NCI-H226 (cell line): ENCODE measurements around the gene GPR22.
A peak's percentile ranks its signal among the peaks of the same experiment; 100 is the strongest.

Source experiments
- DNase-seq: peaks from one replicate; pipeline ENCODE4 v3.0.0-alpha.2; 2015

The GPR22 gene, protein sequence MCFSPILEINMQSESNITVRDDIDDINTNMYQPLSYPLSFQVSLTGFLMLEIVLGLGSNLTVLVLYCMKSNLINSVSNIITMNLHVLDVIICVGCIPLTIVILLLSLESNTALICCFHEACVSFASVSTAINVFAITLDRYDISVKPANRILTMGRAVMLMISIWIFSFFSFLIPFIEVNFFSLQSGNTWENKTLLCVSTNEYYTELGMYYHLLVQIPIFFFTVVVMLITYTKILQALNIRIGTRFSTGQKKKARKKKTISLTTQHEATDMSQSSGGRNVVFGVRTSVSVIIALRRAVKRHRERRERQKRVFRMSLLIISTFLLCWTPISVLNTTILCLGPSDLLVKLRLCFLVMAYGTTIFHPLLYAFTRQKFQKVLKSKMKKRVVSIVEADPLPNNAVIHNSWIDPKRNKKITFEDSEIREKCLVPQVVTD

DNA sequence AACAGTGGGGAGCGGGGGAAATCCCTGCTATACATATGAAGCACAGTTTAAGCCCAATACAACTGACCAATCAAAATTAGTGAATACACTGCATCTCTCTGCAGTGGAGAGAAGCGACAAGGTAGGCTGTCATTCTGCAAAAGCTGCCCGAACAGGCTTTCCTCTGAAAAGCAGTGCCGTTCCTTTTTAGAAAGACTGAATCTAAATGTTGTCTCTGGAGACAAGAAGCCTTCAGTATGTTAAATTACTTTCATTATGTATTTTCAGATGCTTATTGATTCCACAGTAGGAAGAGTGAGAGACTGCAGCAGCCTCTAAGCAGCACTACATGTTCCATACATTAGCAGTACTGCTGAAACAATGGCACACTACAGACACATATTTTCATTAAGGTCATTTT lies at the start of gene GPR22:
GPR22 (plus strand) TSS at position 129 of the 400 bp plus-strand sequence. CDS start 4,004 bp downstream, outside the sequence.
- no peak for DNase-seq

DNA sequence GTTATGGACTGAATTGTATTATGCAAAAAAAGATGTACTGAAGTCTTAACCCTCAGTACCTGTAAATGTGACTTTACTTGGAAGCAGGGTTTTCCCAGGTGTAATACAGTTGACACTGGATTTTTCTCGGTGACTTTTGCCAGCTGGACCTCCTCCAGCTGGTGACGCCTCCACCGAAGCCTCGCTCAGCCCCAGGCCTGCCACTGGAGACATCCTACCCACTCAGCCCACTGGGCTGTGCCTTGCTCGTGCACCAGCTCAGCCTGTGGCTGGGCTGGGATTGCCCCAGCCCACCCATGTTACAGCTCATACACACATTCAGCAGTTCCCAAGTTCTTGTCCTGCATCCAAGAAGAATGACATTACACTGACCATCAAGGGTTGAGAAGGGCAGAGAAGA lies 42.4 kb upstream of the GPR22 start:
- DNase-seq = no peak

DNA sequence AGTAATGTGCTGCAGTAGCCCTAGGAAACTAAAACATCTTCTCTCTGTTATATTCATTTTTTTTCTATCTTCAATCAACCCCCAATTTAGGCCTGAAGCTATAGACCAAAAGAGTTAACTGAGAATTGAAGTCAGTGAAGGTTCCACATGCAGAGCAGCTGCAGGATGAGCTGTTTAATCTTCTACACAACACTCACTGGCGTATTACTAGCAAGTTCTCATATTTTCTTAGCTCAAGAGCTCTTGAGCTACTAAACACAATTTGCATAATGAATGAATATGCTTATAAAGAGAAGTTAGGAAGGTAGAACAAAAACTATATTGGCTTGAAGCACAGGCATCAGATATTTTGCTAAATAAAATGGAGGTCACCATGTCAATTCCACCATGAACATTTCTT lies 41.2 kb upstream of the GPR22 start:
- no peak for DNase-seq

DNA sequence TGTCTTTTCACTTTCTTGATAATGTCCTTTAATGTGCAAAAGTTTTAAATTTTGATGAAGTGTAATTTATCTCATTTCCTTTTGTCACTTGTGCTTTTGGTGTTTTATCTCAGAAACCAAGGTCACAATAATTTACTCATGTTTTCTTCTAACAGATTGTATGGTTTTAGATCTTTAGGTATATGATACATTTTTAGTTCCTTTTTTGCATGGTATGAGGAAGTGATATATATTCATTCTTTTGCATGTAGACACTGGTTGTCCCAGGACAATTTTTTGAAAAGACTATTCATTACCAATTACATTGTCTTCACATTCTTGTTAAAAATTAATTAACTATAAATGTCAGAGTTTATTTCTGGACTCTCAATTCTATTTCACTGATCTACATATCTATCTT lies 39.8 kb upstream of the GPR22 start:
- no peak for DNase-seq

DNA sequence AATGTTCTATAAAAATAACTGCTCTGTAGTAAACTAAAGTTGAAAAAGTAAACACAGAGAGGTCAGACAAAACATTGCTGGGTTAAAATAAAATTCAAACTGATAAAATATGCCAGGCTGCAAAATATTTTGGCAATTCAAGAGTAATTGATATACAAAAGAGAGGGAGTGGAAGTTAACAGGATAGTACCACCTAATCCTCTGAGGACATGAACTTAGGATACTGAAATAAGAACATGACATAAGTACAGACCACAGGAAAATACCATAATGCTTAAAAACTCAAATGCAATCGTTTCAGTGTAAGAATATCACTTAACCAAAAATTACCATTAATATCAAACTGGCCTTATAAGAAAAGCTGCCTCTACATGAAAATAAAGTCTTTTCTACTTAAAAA lies 37.6 kb upstream of the GPR22 start:
- no peak for DNase-seq

DNA sequence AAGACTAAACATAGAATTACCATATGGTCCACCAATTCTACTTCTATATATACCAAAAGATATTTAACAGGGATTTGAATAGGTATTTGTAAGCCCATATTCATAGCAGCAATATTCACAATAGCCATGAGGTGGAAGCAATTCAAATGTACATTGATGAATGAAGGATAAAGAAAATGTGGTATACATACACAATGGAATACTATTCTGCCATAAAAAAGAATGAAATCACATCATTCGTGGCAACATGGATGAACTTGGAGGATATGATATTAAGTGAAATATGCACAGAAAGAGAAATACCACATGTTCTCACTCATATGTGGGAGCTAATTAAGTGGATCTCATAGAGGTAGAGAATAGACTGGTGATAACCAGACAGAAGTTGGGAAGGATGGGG lies 34.1 kb upstream of the GPR22 start:
- DNase-seq = no peak

DNA sequence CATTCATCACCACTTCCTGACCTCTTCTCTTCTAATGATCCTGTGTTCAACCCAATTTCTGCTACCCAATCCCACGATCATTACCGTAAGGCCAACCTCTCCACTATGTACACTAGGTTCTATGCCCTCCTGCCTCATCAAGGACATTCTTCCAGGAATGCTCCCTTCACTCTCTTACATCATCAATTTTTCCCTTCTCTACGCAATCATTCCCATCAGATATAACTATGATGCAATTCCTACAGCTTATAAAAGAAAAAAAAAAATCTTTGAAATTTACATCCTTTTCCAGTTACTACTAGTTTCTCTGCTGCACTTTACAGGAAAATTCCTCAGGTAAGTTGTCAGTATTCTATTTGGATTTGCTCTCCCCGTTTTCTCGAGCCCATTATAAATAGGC lies 30.8 kb upstream of the GPR22 start:
- no peak for DNase-seq

DNA sequence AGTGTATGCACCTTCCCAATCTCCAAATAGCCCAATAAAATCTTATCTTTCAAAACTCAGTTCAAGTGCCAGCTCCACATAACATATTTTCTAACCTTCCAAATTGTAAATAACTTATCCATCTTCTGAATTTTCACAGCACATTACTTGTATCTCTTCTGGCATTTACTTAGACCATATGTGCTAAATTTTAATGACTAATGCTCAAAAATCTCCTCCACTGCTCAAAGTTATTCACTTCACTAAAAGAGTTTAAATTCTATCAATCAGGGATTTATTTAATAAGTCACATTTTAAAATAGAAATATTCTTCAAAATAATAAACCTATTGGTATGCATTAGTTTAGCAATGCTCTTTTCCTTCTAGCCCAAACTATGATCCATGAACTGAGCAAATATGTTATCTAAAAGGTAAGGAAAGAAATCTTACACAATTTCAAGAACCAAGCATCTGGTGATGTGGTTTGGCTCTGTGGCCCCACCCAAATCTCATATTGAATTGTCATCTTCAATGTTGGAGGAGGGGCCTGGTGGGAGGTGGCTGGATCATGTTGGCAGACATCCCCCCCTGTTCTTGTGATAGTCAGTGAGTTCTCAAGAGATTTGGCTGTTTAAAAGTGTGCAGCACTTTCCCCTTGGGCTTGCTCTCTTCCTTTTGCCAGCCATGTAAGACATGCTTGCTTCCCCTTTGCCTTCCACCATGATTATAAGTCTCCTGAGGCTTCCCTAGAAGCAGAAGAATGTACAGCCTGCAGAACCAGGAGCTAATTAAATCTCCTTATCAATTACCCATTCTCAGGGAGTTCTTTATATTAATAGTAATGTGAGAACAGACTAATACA lies 28.1 kb upstream of the GPR22 start:
- no peak for DNase-seq

DNA sequence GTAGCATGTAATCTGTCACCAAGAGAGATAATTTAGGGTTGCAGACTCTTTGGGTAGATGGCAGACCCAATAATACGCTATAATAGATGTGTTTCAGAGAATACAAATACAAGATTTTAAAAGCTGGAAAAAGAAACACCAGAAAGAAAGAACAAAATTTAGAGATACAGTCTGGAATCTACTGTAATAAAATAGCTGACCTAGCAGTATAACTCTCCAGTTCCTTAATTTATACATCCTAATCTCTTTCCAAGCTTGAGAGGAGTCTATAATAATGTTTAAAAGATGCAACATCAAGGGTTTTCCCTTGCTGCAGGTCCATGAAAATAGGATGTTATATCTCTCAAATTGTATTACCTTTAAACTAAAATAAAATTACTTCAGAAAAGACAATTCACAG lies 27.2 kb upstream of the GPR22 start:
- no peak for DNase-seq

DNA sequence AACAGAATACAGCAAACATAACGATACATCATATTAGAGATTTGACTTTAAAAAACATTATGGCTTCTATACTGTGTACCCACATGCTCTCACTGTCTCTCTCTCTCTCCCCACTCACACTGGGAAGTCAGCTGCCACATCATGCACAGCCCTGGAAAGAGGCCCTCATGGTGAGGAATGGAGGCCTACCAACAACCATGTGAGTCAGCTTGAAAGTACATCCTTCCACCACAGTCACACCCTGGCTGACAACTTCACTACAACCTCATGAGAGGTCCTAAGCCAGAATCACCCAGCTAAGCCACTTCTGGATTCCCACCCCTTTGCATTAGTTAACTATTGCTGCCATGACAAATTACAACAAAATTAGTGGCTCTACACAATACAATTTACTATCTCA lies 23.3 kb upstream of the GPR22 start:
- DNase-seq = peak; percentile 9

DNA sequence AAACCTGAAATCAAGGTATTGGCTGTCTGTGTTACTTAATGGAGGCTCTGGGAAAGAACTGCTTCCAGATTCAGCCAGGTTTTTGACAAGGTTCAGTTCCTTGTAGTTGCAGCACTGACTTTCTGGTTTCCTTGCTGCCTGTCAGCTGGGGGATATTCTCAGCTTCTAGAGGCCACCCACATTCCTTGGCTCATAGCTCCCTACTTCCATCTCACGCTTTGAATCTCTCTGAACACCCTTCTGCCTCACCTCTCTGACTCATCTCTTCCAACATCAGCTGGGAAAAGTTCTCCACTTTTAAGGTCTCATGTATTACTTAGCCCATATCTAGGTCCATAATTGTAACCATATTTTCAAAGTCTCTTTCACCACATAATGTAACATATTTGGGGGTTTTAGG lies 22.9 kb upstream of the GPR22 start:
- peak; percentile 14 for DNase-seq

DNA sequence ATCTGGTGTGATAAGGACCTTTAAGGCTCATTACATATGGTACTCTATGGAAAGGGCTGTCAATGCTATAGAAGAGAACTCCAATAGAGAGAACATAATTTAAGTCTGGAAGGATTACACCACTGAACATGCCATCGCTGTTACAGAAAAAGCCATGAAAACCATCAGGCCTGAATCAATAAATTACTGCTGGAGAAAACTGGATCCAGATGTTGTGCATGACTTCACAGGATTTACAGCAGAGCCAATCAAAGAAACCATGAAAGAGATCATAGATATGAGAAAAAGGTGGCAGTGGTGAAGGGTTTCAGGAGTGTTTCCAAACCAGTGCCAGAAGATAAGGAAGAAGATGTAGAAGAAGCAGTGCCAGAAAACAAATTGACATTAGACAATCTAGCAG lies 18.9 kb upstream of the GPR22 start:
- no peak for DNase-seq

DNA sequence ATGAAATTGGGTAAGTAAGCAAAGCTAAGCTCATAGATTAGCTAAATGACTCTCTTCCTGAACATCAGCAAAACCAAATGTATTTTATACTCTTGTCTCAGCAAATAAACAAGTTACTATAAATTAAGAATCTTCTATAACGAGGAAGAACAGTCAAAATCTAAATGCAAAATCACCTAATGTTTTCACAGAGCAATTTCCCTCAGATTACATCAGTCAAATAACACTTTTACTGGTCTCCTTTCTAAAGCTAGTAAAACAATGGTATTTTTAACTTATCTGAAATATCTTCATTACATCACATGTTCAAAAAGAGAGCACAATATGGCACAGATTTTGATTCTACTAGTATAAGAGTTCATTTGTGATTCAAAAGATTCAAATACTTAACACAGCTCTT lies 16.5 kb upstream of the GPR22 start:
- DNase-seq = no peak

DNA sequence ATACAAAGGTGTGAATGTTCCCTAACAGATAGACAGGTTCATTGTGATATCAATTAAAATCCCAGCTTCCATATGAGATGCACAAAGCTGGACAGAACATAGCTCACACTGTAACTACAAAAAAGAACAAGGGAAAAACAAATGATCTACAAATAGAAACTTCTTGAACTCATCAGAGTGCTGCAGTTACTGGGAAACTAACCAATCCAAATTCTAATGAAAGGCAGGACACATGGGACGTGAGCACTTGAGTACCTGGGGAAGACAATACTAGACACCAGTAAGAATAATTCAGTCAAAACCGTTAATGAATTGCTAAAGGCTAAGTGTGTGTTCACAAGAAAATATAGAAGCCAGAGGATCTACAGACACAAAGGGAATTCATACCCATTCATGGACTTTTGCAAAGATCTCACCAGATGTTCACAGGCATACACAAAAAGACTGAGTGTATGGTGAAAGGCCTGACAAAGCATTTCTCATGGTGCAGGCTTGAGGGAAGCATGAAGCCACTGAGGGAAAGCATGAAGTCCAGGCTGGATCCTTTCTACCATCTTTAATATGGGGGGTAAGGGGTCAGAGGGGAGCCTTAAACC lies 7.8 kb upstream of the GPR22 start:
- DNase-seq = no peak

DNA sequence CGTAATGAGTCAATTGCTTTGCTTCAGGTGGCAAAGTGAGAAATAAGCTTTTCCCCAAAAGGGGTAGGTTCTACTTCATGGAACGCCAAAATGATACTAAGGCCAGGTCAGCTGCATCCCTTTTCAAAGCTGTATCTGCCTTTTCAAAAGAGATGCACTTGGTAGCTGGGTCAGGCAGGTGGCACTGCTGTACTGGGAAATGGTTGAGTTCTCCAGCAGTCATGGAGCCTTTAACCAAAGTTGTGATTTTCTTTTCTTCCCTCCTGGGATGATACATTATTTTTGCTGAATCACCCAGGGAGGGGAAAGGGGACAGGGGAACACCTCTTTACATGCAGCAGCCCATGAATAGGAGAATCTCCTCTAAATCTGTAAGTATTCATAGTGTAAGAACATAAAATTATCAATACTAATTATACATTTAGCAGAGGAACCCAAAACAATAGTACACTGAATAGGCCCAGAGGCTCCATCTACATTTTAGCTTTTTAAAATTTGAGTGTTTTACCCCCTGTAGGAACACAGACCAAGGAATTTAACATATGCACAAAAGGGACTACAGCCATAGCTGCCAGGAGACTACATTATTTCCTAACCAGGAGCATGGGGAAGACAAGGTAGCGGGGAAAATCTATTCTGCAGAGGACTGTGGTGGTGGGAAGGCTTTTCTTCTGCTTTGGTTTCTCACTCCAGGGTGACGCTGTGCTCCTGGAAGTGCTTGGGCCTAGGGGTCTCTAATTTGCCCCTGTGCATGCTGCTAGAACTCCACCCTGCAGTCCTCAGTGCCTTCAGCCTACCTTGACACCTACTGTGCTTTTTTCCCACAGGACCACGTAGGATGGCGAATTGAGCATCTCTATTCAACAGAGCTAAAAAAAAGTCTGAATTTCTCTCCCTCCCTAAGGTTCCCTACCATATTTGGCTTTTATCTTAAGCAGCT lies 6.4 kb upstream of the GPR22 start:
- DNase-seq = peak; percentile 54

DNA sequence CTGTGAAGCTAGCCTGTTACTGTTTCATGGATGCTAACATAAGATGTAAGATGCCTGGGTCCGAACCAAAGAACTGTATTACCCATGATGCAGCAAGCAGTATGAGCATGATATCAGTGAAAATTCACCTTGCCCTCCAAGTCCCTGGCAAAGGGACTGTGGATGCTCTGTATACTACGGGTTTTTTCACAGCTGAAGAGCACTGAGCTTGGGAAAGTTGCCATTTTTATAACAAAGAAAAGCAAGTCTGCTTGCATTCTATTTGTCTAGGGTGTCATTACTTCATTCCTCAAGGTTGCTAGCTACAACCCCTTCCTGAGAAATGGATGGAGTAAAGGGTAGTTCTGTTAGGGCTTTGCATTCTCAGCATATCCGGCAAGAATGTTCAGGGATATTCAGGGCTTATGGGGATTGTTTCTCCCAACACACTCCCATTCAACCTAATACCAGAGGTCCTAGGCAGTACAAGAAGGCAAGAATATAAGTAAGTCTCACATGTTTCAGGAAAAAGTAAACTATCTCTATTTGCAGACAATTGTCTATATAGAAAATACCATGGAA lies 5.1 kb upstream of the GPR22 start:
- DNase-seq = no peak

DNA sequence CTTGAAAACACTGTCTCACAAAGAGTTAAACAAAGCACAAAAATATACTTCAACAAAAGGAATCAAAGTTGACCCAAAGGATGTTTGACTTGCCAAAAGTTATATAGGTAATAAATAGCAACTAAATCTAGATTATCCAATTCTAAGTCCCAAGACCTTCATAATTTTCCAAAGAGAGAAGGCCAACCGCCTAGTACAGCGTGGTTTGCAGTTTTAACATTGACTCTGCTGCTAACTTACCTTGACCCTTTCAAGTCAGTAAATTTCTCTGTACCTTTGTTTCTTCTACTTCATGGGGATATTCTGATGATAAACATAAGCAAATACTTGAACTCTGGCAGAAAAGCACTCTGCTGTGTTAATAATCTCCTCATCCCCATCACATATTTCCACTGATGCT lies 1.9 kb upstream of the GPR22 start:
- no peak for DNase-seq

DNA sequence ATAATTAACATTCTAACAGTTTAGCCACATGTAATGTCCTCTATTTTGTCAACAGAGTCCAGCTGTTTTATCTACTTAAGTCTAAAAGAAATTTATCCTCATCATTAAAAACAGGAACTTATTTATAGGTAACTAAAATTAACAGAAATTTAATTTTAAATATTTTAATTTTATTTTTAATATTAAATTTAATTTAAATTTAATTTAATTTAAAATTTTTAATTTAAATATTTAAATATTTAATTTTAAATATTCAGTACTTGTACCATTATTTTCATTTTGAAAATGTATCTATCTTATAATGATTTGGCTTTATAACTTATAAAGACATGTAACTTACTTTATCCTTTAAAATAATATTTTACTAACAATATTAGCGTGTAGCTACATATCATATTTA lies 1.0 kb upstream of the GPR22 start:
- no peak for DNase-seq

DNA sequence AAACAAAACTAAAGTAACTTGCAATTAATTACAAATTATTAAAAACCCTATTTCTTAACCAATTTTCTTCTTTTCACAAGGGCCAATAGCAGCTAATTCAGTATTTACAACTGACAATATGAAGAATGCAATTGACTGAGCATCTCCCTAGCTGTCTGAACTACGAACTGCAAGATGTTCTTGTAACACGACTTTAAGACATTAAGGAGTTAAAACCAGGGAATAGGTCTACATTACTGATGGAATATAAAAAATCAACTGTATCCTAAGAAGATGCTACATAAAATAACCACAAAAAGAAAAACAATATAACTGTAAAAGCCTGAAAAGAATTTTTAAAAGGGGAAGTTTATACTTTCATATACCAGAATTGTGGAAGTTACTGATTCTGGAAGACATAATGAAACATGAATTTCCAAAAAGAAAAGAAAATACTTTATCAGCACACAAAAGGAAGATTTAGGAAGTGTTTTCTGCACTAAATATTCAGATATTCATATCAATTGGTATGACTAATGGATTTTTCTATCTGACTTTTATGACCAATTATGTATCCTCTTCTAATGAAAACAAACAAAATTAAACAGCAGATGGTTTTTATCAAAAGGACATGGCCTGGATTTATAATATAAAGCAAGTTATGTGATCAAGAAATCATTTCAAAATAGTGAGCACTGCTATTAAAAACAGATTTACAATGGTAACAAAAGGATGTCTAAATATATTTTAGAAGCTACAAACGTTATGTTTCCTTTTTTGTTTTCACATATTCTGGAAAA lies 1.6 kb downstream of the GPR22 start:
- no peak for DNase-seq

DNA sequence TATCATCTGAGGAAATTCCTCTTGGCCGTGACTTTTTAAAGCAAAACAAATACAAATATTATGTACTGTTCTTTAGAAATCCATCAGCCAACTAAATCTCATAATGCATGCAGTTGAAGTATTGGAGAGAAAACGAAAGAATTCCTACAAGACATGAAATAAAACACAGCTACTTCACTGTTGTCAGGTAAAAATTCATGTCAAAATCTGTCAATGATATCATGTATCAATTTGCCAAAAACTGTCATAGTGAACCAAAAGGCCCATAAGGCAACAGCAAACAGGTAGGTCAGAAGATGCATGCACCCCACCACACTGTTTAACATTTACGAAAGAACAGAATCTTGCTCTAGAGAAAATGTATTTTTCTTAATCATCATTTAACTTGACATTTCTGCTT lies 2.3 kb downstream of the GPR22 start:
- no peak for DNase-seq

DNA sequence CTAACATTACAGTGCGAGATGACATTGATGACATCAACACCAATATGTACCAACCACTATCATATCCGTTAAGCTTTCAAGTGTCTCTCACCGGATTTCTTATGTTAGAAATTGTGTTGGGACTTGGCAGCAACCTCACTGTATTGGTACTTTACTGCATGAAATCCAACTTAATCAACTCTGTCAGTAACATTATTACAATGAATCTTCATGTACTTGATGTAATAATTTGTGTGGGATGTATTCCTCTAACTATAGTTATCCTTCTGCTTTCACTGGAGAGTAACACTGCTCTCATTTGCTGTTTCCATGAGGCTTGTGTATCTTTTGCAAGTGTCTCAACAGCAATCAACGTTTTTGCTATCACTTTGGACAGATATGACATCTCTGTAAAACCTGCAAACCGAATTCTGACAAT lies 4.3 kb downstream of the GPR22 start:
- no peak for DNase-seq

DNA sequence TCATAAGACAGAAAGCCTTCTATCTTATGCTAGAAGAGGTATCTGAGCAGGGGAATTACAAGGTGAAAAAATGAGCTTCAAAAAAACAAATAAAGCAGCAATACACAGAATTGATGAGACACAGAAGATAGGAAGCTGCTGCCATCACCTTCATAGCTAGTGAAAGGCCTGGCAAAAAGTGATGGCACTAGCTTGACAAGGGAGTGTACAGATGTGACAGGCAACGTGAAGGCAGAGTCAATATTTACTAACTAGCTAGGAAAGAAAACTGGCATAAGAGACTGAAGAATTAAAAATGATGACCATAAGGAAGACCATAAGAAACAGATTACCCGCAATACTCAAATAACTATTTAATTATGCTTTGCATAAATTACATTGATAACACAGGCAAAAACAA lies 9.4 kb downstream of the GPR22 start:
- DNase-seq = no peak
